ENCODE measurements around the gene DOK6.

The DOK6 gene

DNA sequence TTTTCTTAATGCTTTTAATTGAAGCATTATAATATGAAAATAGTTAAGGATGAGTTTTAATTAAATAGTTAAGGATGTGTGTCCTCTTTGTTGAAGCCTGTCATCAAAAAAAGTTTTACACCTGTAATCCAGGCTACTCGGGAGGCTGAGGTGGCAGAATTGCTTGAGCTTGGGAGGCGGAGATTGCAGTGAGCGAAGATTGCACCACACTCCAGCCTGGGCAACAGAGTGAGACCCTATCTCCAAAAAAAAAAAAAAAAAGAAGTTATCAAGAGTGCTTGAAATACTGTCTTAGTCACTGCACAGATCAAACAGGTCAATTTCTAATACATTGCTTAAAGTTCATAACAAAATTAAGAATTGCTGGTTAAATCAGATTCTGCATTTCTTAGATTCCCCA is 353.4 kb downstream of the DOK6 start:
- ChIA-PET CTCF (no interaction called here), POLR2A (no interaction called here)
- DNase-seq (ENCODE audit: low read depth, low spot score), result no peak
- TF ChIP-seq, protein P1, sequence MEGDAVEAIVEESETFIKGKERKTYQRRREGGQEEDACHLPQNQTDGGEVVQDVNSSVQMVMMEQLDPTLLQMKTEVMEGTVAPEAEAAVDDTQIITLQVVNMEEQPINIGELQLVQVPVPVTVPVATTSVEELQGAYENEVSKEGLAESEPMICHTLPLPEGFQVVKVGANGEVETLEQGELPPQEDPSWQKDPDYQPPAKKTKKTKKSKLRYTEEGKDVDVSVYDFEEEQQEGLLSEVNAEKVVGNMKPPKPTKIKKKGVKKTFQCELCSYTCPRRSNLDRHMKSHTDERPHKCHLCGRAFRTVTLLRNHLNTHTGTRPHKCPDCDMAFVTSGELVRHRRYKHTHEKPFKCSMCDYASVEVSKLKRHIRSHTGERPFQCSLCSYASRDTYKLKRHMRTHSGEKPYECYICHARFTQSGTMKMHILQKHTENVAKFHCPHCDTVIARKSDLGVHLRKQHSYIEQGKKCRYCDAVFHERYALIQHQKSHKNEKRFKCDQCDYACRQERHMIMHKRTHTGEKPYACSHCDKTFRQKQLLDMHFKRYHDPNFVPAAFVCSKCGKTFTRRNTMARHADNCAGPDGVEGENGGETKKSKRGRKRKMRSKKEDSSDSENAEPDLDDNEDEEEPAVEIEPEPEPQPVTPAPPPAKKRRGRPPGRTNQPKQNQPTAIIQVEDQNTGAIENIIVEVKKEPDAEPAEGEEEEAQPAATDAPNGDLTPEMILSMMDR (IDR thresholded peaks at IDR 0.05; ENCODE audit: insufficient read depth, low read length, missing control alignments), result no peak
- H3K4me3 ChIP-seq (ENCODE audit: low read depth, low read length), result no peak overlapping the region

DNA sequence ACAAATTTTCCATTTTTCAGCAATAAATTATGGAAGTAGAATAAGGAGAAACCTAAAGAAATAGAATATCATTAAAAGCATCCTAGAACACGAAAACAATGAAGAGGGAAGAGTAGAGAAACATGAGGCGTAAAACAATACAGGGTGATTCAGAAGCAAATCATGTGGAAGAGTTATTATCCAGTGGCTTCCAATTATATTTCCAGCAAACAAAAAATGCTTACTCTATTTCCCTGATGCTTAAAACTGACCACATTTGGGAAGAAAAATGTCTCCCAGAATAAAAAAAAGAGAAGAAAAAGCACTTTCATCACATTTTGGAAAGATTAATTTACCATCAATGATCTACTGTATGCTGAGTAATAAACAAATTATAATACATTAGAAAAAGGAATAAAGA is 354.4 kb downstream of the DOK6 start:
- no peak overlapping the region for H3K4me3 ChIP-seq (ENCODE audit: low read depth, low read length)
- CTCF ChIA-PET, result no interaction called here
- POLR2A ChIA-PET, result no interaction called here

DNA sequence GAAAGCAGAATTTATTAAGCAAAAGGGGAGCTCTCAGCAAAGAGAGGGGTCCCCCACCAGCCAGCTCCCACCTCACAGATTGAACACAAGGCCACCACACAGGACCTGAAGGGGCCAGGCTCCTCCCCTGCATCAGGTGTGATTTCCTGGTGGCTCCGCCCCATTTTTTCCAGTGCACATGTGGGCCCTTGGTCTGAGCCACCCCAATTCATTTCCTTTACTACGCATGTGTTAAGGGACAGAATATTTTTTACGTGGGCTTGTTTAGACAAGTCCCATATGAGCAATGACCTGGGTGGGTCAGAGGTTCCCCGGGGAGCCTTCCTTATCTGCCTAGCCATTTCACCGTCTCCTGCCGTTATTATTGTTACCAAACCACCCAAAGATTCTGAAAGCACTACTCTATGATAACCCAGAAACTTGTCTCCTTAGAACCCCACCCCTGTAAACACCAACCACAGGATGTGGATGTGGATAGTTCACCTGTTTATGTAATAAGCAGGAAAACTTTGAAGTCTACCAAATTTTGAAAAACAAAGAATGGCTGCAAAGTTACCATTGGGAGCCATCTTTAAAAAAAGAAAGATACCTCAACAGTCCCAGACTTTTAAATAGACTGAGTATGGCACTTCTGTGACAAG is 355.3 kb downstream of the DOK6 start:
- CTCF ChIA-PET, result no interaction called here
- TF ChIP-seq, protein P1 (IDR thresholded peaks at IDR 0.05; ENCODE audit: insufficient read depth, low read length, missing control alignments), result no peak
- H3K4me3 ChIP-seq (ENCODE audit: low read depth, low read length), result no peak overlapping the region
- POLR2A ChIA-PET, result no interaction called here
- no peak for DNase-seq (ENCODE audit: low read depth, low spot score)

More for the DNA sequence above, 354.4 kb downstream of the DOK6 start:
- no peak for DNase-seq (ENCODE audit: low read depth, low spot score)
- TF ChIP-seq, protein P1 (IDR thresholded peaks at IDR 0.05; ENCODE audit: insufficient read depth, low read length, missing control alignments), result no peak

DNA sequence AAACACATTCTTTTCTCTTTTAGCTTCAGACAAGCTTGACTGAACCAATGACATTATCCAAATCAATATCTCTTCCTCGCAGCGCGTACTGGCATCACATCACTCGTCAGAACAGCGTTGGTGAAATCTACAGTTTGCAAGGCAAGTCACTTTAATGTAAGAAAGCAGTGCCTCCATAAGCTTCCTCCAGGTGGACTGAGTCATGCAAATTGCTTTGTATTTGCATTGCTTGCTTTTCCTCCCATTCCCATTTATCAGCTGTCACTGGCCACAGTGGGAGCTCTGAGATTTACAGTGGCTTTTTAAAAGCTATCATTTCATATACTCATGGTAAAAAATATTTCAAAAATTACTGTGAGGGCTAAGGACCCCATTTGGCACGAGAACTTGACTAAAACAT is 357.0 kb downstream of the DOK6 start:
- ChIA-PET CTCF (no interaction called here), POLR2A (no interaction called here)
- DNase-seq (ENCODE audit: low read depth, low spot score), result no peak

DNA sequence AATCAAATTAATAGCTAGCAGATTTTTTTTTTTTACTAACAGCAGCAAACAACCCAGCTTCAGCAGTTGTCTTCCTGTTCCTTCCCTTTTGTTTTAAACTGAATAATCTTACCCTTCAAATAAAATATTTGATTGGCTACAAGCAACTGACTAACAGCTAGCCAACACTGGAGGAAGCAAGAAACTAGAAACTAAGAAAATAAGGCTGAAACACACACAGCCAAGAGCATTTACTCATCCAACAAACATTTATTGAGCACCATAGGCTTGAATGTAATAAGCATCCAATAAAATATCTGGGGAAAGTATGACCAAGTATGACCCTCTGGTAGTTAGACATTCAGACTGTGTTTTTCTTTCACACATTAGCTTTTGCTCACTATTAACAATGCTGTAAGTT is 357.8 kb downstream of the DOK6 start:
- no peak for DNase-seq (ENCODE audit: low read depth, low spot score)
- TF ChIP-seq, protein P1 (IDR thresholded peaks at IDR 0.05; ENCODE audit: insufficient read depth, low read length, missing control alignments), result no peak
- H3K4me3 ChIP-seq (ENCODE audit: low read depth, low read length), result no peak overlapping the region
- ChIA-PET CTCF (no interaction called here), POLR2A (no interaction called here)

More for the DNA sequence above, 357.0 kb downstream of the DOK6 start:
- no peak overlapping the region for H3K4me3 ChIP-seq (ENCODE audit: low read depth, low read length)
- TF ChIP-seq, protein P1 (IDR thresholded peaks at IDR 0.05; ENCODE audit: insufficient read depth, low read length, missing control alignments), result no peak

DNA sequence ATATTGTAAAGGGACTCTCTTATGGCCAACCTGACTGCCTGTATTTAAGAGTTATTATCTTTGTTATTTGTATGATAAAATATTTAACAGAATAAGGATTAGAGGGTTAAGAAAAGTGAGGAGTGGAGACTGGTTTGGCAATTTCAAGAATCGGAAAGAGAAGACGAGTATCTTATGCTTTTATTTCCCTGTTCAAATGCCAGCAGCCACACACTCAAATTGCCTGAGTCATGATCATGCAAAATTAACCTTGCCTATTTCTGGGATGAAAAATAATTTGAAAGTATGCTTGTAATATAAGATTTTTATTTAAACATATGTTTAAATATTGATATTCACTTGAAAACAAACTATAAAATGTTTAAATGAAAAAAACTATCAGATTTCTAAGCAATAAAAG is 358.4 kb downstream of the DOK6 start:
- CTCF ChIA-PET, result no interaction called here
- no peak overlapping the region for H3K4me3 ChIP-seq (ENCODE audit: low read depth, low read length)
- DNase-seq (ENCODE audit: low read depth, low spot score), result no peak
- POLR2A ChIA-PET, result no interaction called here
- TF ChIP-seq, protein P1 (IDR thresholded peaks at IDR 0.05; ENCODE audit: insufficient read depth, low read length, missing control alignments), result no peak

All from AG04449 (cell line).